Stimulated activated CD8-positive, alpha-beta memory T cell treated with anti-CD3 and anti-CD28 coated beads, Interleukin-12 subunit alpha, Interleukin-12 subunit beta, amount 100 ng/mL, for 24 hours (primary cell): Measurements from ENCODE around the gene COX6B2.

ENCODE experiments used
- DNase-seq: peaks from one replicate; pipeline ENCODE4 v3.0.0-alpha.2; 2020; ENCODE audit errors: extremely low read depth

The COX6B2 gene

DNA sequence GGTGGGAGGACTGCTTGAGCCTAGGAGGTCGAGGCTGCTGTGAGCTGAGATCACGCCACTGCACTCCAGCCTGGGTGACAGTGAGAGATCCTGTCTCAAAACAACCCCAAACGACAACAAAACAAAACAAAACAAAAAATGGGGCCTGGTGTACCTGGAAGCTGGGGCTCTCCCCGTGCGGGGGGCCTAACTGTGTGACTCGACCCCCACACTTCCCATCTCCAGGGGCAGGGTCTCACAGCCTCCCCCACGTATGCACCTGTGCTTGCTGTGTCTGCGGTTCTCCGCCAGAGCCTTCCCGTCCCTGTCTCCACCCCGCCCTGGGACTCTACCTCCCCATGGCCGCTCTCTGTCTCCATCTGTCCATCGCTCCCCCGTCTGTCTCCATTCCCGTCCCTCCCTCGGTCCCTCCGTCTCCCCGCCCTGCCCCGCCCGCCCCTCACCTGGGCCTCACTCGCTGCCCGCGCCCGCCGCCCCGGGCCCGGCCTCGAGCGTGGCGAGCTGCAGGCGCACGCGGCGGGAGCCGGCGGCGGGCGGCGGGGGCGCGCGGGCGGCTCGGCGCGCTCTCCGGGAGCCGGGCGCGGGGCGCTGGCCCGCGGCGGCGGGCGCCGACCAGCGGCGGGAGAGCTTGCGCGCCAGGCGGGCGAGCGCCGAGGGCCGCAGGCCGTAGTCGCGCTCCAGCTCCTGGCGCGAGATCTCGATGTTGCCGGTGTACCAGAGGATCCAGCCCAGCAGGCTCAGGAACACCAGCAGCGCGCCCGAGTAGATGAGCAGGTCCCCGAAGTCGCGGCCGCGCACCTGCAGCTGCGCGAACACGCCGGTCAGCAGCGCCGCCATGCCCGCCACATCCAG is 29.0 kb upstream of the COX6B2 start:
- DNase-seq, result no peak

- no peak for DNase-seq
Measured at GRCh38 chr19:55382522-55383054, 28.1 kb upstream of the COX6B2 start.

DNA sequence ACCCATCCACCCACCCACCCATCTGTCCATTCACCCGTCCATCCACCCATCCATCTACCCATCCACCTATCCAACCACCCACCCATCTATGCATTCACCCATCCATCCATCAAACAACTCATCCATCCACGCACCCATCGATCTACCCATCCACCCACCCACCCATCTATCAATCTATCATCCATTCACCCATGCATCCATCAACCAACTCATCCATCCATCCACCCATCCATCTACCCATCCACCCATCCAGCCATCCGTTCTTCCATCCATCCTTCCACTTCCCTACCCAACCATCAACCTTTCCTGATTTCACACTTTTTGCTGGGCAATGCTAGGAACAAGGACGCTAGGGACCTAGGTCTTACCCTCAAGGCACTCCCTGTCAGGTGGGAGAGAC is 27.5 kb upstream of the COX6B2 start:
- DNase-seq, result no peak

GRCh38 chr19:55379174-55379573 is 24.7 kb upstream of the COX6B2 start:
- no peak for DNase-seq

DNA sequence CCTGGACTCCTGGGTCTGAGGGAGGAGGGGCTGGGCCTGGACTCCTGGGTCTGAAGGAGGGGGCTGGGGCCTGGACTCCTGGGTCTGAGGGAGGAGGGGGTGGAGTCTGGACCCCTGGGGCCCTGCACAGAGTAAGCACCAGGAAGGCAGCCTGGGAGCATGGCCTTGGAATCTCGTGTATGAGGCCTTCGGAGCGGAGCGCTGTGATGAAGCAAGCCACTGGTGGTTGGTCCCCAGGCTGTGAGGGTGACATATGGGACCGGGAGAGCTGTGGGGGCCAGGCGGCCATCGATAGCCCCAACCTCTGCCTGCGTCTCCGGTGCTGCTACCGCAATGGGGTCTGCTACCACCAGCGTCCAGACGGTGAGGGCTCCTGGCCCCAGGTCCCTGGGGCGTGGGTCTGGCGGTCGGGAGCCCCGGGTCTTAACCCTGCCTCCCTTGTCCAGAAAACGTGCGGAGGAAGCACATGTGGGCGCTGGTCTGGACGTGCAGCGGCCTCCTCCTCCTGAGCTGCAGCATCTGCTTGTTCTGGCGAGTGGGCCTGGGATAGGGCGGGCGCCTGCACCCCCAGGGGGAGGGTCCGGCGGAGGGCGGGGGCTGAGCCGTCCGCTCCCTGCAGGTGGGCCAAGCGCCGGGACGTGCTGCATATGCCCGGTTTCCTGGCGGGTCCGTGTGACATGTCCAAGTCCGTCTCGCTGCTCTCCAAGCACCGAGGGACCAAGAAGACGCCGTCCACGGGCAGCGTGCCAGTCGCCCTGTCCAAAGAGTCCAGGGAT is 23.0 kb upstream of the COX6B2 start:
- DNase-seq, result no peak

DNA sequence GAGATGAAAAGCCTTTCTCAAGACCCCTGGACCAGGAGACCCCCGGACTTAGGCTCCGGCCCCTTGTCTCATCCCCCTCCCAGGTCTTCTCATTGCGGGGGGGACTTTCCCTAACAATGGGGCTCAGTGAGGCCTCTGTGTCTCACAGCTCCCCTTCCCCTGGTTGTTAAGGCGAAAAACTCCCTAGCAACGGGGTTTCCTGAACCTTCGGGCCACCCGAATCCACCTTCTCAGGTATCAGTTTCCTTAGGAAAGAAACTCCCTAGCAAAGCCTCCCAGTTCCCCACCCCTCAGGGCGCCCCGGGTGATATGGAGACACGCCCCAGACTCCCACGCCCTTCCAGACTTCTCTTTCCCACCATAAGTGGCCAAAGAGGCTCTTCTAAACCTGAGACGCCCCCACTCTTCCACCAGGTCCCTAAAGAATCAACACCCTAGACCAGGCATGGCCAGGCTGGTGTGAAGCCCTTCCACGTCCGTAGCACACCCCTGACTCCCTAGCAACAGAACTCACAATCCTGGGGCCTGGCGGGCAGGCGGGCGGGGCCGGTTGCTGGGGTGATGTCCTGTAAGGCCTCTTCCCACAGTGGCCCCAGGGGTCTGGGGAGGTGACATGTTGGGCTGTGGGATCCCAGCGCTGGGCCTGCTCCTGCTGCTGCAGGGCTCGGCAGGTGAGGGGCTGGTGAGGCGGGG is 21.9 kb upstream of the COX6B2 start, which contains the start of gene TMEM190:
TMEM190 (plus strand) TSS at position 586 of the 693 bp plus-strand sequence; CDS start at position 614, 28 bp downstream.
- no peak for DNase-seq

DNA sequence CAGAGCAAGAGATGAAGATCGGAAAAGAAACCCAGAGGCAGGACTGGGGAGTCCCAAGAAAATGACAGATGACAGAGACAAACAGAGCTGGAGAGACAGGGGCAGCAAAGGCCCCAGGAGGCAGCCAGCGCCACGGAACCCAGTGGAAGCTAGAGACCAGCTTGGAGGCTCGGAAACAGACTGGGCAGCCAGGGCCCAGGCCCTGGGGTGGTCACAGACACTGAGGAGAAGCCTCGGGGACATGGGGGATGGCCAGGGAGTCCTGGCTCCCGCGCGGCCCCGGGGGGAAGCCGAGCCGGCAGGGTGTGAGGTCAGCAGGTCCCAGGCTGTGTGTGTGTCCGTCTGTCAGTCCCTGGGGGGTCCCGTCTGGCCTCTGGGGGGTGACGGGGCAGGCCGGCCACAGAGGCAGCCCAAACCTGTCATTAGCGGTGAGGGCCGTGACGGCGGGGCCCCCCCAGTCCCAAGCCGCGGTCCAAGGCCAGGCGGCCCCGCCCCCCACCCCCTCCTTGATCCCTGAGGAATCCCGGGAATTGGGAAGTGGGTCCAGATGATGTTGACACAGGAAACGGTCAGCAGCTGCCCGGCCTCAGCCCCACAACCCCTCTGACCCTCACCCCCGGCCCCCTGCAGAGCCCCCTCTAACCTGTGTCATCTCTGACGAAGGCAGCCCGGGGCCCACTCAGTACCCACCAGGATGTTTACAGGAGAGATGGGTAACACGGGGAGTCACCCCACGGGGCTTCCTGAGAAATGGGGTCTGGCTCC is 19.7 kb upstream of the COX6B2 start:
- no peak for DNase-seq

- DNase-seq, result no peak
Measured at GRCh38 chr19:55373306-55373992, 18.9 kb upstream of the COX6B2 start.

- no peak for DNase-seq
Measured at GRCh38 chr19:55372316-55373081, 18.0 kb upstream of the COX6B2 start.

DNA sequence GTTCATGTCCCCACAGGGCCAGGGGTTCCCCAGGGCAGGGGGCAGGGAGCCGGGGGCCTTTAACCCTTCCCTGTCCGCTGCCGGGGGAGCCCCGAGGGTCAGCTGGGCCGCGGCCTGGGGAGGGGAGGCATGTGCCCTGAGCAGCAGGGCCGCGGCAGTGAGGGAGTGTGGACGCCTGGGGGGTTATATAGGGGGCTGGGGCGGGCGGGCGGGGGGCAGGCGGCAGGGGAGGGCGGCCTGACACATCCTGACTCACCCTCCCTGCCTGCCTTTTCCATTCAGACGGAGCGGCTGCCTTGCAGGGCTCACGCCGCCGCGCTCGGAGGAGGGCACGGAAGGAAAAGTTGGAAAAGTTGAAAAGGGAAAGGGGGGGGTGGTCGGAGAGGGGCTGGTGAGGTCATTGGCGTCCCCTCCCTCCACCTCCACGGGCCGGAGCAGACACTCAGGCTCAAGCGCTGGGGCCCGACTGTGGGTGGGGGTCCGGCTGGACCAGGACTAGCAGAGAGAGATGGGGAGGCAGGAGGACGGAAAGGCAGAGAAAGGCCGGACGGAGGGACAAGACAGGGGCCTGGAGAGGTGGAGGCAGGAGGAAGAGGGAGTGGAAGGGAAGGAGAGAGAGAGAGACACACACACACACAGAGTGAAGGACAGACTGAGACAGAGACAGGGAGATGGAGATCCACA is 15.9 kb upstream of the COX6B2 start, which contains the start of gene IL11:
IL11 (minus strand) TSS at position 159 of the 684 bp plus-strand sequence; CDS start at position 6, 153 bp downstream.
- no peak for DNase-seq

DNA sequence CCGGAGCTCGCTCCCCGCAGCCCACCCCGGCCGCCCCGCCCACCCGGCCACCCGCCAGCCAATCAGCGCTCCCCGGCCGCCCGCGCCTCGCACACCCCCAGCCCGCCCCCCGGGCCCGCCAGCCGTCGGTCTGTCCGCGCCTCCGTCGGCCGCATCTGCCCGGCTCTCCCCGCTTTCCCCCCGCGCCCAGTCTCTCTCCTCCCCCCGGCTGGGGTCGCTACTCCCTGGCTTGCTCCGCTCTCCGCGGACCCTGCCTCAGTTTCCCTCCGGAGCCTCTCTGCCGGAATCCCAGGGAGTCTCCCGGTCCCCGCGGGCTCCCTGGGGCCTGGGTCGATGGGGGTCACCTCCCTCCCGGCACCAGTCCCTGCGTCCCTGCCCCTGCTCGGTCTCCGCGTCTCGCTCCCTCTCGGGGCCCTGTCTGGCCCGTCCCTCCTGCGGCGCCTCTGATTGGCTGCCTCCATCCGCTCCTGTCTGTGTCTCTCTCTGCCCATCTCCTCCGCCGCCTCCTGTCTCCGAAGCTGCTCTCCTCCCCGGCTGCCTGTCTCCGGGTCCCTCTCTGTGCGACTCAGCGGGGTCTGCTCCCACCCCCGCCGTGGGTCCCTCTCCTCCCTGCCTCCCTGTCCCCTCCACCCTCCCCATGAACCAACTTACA is 15.3 kb upstream of the COX6B2 start:
- no peak for DNase-seq

DNA sequence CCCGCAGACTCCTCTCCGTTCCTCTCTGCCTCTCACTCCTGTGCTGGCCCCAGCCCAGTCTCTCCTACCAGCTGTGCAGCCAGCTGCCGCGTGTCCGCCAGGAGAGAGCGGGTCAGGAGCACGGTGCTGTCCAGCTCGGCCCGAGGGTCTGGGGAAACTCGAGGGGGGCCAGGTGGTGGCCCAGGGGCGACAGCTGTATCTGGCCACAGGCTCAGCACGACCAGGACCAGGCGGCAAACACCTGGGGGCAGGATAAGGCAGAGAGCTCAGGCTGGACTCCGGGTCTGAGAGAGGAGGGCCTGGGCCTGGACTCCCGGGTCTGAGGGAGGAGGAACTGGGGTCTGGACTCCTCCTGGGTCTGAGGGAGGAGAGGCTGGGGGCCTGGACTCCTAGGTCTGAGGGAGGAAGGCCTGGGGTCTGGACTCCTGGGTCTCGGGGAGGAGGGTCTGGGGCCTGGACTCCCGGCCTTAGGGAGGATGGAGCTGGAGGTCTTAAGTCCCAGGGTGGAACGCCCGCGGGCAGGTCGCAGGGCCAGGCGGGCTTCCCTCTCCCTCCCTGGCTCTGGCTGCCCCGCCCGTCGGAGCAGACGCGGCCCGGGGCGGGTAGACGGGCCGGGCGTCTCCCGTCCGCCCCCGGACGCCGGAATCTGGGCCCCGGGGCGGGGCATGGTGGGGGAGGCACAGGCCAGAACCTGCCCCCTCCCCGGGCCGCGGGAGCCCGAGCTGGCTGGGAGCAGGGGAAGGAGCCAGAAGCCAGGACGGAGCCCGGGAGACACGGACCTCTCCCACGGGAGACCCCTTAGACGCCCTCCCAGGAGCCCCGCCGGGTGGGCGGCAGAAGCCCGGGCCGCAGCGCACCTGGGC is 14.4 kb upstream of the COX6B2 start:
- no peak for DNase-seq

GRCh38 chr19:55368106-55368505 is 13.6 kb upstream of the COX6B2 start:
- no peak for DNase-seq

GRCh38 chr19:55366790-55367189 is 12.3 kb upstream of the COX6B2 start:
- DNase-seq, result no peak

DNA sequence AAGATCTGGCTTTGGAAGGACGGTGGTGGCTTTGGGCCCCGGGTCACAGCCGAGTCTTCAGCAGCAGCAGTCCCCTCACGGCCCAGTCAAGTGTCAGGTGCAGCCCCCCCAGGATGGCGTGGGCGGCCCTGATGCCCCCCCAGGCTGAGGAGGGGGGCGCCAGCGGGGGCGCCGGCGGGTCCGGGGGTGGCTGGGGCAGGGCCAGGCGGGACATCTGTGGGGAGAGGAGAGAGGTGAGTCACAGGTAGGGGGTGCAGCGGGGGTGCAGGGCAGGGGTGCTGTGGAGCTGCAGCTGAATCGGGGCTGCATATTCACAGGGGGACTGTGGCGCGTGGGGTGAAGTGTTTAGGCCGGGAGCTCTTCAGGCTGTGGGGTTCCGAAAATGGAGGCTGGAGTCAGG is 11.4 kb upstream of the COX6B2 start:
- no peak for DNase-seq

GRCh38 chr19:55365245-55365644 is 10.7 kb upstream of the COX6B2 start:
- DNase-seq, result no peak

GRCh38 chr19:55362990-55363716 is 8.6 kb upstream of the COX6B2 start, which contains the start of gene GARIN5B:
Gene GARIN5B, minus strand, starts transcription at chr19:55363260. Its CDS starts 194 bp downstream, at chr19:55363066.
- no peak for DNase-seq
